T1000 (cell line): ENCODE data around the gene NPR2.

Experiments used
- DNase-seq: peaks from one replicate; lab custom pipeline; 2025; ENCODE audit warnings: mixed read lengths; lab: John Stamatoyannopoulos, UW

NPR2 gene

DNA sequence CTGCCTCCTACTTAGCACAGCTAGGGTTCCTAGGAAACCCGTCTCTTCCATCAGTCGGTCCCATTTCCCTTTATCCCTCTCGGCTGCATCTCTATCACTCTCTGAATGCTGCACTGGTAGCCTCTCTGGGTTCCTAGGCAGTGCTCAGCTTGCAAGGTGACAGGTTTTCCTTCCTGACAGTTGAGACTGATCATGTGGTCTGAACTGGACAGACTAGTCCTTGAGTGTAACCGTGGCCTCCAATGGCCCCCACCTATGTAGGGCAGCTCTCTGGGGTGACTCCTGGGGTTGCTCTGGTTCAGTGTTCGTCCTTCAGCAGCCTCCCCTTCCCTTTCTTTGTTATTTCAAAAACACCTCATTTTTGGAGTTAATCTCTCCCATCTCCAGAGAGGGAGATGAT, 41.4 kb downstream of the NPR2 start:
- DNase-seq, result no peak

DNA sequence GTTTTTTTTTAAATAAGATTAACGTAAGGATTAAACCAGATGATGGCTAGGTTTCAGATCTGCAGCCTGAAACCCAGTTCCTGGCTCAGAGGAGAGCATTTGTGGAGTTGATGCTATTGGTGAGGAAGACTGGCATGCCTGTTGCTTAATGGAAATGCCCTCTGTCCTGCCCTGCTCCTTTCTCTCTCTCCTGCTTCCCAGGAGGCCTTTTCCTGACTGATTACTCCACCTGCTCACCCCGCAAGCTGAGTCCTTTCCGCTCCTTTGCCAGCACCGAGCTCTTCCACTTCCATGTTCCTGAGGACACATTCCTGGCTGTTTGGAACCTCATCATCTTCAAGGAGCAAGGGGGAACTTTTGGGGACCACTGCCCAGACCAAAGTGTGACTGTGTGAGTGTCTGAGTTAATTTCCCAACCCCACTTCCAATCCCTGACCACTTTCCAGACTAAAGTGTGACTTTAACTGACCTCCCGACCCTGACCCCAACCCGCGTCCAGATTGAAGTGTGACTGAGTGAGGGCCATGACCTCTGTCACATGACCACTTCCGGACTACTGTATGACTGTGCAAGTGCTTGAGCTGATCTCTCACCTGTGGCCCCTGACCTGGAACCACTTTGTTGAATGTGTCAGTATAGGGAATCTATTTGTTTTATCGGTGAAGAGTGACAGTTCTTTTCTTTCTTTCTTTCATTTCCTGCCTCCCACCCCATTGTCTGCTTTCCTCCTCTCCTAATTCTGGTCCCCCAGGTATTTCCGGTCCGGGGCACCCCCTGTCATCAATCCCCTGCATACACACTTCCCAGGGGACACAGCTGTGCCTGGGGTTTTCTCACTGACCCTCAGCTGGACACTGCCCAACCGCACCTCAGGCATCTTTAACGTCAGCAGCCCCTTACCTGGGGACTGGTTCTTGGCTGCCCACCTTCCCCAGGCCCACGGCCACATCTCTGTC, 43.1 kb downstream of the NPR2 start:
- no peak for DNase-seq

DNA sequence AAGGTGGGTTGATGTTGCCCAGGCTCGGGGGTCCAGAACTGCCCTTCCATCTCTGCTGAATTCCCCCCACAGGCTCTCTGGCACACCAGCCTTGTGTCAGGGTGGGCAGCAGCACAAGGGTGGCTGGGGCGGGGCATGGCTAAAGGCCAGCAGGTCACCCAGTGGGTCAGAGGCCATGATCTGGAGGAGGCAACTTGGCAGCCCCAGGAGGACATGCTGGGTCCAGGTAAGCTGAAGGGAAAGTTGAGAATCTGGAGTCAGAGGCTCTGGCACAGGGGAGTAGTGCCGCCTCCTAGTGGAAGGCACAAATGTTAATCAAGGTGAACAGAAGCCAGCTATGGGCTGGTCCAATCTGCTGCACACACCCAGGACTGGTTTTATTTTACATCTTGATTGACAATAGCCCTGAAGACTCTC, 43.8 kb downstream of the NPR2 start:
- DNase-seq, result no peak

DNA sequence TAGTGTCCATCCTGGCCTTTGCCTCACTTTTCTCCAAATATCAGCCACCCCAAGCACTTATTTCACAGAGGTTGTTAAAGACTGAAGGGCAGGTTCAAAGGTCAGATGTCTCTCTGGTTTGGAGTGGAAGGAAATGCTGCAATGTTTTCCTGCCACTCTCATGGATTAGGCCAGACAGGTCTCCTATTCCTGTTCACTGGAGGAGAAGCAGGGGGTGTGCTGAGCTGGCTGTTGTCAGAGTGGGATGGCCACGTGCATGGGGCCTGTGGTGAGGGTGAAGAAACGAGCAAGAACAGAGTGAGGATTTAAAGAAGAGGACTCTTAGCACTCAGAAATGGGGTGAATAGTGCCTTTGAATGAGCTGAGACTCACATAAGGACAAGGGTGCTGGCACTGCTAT, 44.4 kb downstream of the NPR2 start:
- DNase-seq, result no peak

DNA sequence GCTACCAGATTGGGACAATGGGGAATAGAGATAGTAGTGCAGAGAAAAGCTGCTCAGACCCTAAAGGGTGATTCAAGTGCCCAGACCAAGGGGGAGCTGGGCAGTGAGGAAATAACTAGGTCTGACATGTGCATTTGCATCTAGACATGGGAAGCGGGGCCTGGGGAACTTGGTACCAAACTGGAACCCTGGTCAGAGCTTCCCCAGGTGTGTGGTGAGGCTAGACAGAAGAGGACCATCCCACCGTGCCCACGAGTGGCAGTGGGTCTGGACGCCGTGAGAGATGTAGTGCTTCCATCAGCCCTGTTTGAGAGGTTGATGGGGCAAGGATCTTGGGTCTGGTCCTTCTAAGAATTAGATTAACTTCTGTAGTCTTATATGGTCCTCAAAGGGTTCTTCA, 45.2 kb downstream of the NPR2 start:
- DNase-seq, result no peak

DNA sequence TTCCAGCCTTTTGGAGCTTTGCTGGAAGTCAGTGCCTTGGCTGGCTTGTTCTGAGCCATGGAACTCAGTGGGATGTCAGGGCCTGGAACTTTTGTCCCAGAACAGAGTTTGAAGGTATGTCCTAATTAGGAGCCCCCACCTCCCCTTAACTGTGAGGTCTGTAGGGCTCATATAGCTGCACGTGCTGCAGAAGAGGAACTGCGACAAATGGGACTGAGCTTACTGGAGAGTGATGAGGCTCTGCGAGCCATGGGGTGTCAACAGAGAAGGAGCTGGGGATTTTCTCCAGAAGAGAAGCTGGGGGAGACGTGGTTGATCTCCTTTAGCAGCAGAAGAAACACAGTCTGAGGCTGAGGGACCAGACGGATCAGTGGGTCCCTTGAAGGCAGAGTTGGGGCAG, 48.5 kb downstream of the NPR2 start:
- DNase-seq, result no peak

DNA sequence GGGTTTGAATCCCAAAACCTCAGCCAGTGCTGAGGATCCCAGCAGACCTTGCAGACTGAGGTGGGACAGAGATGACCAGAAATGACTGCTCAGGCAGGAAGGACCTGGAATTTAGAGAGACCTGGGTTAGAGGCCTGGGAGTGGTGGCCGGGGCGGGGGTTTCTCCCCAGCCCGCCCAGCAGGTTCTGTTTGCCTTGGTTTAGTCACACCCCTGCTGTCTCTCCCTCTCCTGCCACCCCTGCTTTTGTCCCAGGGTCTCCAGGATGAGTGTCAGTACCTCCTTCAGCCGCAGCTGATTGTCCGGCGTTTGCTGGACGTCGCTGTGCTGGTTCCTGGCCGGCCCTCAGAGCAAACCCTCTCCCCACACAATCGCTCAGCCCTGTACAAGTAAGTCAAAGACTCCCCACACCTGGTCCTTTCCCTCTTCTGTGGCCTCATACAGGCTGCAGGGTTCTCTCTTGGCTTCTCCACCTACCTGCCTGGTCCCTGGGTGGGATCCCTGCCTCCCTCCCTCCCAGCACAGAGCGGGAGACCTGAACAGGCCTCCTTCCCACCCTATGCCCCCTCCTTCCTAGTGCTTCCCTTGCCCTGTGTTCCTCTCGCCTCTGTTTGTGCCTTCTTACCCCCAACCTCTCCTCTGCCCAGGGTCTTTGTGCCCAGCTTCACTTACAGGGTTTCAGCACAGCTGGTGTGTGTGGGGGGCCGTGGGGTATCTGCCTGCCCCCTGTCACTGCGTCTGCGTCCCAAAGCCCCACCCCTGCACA, 49.7 kb downstream of the NPR2 start:
- DNase-seq, result no peak

DNA sequence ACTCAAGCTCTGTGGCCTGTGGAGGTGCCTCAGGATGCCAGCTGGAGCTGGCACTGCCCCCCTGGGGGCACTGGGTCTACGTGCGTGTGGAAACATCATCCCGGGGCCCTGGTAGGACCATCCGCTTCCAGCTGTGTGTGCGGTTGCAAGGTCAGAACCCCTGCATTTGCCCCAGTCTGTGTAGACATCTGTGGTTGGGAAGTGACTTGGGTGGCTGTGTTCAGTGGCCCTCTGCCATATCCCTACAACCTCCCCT, 50.2 kb downstream of the NPR2 start:
- no peak for DNase-seq

DNA sequence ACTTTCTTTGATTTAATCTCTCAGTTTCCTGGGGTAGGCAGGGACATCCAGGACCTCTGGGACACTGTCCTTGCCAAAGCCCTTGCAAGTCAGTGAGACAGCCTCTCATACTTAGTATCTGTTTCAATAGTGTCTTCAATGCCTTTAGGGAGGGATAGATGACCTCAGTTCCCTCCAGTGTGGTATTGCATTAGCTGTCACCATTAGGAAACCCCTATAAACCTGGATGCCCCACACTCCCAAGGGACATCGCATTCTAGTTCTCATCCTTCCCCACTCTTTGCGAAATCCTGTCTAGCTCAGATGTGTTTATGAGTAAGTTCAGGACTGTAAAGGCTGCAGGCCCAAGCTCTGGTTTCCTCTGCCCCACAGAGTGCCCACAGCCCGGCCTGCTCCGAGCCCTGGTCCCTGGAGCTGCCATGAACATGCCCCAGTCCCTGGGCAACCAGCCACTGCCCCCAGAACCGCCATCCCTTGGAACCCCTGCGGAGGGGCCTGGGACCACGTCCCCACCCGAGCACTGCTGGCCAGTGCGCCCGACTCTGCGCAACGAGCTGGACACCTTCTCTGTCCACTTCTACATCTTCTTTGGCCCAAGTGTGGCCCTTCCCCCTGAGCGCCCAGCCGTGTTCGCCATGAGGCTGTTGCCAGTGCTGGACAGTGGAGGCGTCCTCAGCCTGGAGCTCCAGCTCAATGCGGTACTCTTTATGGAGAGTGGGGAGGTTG, 50.8 kb downstream of the NPR2 start:
- DNase-seq, result no peak

DNA sequence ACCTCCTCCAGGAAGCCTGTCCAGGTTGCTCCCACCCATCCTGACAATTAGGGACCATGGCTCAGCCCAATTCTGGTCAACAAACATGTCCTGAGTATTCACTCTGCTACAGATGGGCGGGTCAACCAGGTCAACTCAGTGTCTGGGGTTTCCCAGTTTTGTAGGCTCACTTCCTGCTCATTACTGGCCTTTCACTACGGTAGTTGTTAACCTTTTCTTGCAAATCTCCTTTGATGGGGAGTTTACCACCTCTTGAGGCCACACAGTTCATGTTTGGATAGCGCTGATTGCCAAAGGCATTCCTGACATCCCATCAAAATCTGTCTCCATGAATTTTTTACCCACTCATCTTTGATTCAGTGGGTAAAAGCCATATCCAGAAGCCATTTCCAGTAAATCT, 51.4 kb downstream of the NPR2 start:
- no peak for DNase-seq

DNA sequence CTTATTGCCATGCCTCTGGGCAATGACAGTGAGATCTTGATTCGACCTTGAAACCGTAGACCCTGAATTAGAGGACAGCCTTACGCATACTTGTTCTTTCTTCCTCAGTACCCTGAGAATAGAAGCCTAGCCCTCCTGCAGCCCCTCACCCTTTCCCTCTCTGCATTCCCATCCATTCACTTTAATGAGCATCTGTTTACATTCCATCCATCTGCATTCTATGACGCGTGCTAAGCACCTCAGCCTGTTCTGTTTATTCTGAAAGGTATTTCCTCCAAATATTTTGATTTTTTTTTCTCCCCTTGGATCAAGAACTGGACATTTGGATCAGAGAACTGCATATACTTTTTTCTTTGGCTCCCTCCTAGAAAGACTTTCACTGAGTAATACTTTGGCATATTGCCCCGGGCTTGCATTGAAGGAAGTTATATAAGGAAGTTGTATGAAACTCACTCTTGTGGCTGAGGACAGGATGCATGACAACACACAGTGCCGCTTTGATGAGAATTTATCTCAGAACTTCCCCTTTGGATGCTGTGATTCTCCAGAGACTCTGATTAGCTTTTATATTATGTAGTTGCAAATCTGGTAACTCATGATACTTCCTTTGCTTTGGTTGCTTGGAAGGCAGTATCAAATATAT, 53.4 kb downstream of the NPR2 start:
- DNase-seq, result no peak

DNA sequence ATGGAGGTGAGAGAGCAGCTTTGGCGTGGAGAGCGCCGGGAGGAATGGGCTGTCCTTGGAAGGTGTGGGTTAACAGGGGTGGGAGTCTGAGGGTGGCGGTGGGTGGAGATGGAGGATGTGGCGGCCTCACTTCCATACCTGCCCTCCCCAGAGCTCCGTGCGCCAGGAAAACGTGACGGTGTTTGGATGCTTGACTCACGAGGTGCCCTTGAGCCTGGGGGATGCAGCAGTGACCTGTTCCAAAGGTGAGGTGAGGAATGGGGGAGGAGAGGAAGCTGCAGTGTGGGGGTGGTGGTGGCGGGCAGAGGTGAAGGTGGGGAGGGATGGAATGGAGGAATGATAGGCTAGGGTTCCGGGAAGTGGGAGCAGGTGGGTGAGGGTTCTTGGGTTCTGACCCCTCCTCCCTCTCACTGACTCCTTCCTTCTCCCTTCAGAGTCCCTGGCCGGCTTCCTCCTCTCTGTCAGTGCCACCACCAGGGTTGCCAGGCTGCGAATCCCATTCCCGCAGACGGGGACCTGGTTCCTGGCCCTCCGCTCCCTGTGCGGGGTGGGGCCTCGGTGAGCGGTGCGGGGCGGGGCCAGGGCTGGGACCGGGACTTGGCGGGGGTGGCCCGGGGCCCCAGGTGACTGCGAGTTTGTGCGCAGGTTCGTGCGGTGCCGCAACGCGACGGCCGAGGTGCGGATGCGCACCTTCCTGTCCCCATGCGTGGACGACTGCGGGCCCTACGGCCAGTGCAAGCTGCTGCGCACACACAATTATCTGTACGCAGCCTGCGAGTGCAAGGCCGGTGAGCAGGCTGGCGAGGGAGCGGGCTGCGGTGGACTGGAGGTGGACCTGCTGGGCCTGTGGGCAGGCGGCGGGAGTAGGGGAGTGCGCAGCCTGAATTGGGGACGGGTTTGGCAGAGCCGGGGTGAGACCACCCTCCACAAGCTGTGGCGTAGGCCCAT, 54.7 kb downstream of the NPR2 start:
- no peak for DNase-seq

DNA sequence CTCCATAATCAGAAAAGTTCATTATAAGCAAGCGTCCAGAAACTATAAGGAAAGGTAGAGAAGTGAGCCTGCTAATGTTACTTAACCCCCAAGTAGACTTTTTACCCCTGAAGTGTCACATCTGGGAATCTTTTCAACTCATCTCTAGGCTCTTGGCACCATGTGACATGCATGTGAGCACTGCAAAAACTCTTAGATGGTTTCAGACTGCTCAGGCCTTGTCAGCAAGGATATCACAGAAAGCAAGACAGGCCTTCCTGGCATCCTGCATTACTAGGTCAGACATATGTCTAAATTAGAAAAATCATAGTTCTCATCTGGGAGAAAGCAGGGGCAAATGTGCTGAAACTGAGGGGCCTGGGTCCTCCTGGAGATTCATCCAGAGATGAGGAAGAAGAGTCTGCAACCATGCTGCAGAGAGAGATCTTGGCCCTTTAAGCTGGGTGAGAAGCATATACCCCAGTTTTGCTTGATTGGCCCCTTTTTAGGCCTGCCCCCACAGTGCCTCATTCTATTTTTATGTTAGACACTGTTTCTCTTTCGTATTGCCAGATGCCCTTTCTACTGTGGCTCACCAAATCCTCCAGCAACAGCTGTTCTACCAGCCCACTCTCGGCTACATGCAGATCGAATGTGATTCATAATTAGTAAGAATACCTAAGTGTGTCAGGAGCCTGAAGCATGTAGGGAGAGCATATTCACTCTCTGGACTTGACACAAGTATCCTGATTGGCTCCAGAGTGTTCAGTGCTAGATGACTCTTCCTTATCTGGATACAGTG, 56.6 kb downstream of the NPR2 start:
- no peak for DNase-seq

DNA sequence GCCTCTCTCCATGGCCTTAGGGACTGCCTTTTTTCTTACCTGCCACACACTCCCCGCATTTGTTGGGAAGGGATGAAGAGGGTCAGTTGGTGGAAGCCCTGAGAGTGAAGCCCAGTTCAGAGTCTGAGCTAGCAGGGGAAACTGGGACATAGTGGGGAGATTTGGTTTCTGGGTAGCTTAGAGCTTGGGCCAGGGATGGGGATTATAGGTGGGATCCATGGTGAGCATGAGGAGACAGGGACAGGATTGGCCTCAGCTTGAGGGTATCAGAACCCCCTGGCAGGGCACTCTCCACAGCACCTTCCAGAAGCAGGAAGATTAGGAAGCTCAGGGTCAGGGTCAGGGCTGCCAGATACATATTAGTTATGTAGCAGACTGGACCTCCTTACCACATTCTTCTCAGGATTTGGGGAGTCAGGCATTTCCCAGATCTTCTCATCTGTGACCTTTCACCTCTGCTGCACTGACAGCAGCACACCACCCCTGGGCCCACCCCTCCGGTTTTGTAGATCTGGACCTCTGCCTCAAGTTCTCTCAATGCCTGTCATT, 61.0 kb downstream of the NPR2 start:
- DNase-seq, result no peak

DNA sequence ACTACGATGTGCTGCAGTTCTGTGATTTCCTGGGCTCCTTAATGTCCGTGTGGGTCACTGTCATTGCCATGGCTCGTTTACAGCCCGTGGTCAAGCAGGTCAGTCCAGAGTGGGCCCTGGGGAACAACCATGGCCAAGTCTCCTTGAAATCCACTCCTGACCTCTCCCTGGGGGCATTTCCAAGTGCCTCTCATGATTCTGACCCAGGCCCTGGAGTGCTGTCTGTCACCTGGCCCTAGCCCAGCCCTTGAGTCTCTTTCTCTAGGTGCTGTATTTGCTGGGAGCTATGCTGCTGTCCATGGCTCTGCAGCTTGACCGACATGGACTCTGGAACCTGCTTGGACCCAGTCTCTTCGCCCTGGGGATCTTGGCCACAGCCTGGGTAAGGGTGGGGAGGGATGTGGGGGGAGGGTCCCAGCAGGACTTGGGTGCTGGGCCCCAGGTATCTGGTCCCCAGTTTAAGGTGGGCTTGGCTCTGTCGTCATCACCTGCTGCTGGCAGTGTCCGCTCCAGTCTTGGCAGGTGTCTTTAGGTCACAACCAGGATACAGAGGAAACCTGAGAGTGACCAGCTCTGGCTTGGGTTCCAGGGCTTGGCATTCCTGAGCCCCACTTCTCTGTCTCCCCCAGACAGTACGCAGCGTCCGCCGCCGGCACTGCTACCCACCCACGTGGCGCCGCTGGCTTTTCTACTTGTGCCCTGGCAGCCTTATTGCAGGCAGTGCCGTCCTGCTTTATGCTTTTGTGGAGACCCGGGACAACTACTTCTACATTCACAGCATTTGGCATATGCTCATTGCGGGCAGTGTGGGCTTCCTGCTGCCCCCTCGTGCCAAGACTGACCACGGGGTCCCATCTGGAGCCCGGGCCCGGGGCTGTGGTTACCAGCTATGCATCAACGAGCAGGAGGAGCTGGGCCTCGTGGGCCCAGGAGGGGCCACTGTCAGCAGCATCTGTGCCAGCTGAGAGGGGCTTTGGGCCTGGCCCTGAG, 61.8 kb downstream of the NPR2 start:
- no peak for DNase-seq

DNA sequence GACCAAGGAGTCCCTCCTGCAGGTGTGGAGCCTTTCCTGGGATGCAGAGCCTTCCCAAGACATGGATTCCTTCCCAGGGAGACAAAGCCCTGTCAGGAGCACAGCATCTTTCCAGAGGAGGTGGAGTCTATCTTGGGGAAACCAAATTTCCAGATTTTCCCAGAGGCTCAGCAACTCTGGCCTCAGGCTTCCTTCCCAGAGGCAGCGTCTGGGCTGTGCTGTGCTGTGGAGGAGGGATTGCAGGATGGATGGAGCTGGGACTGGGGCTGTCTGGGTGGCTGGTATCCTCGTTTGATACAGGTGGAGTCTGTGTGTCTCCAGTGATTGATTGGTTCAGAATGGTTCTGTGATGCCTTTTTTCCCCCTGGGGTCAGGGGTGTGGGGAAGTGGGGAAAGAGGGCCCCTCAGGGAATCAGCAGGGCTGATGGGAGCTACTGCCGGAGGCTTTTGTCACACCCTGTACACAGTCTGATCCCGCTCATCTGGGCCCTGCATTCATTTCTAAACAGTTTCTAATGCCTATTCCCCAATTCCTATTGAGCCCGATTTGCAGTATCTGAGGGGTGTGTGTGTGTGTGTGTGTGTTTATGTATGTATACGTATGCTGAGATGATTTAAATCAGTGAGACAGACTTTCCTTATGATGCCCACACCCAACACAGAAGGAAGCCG, 62.8 kb downstream of the NPR2 start:
- no peak for DNase-seq

DNA sequence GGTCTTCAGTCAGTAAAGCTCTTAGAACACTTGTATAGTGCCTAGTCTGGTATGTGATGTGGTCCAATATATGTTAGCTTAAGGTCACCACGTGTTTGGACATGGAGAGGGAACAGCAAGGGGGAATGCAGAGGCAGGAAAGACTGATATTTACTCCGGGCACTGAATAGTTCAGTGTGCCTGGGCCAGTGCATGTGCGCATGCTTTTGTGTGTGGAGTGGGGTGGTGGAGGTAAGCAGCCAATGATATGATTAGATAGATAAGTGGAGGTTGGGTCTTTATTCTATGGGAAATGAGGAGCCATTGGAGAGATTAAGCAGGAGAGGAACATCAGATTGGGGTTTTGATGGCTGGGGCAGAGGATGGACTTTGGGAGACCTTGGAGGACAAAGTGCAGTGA, 64.8 kb downstream of the NPR2 start:
- no peak for DNase-seq

DNA sequence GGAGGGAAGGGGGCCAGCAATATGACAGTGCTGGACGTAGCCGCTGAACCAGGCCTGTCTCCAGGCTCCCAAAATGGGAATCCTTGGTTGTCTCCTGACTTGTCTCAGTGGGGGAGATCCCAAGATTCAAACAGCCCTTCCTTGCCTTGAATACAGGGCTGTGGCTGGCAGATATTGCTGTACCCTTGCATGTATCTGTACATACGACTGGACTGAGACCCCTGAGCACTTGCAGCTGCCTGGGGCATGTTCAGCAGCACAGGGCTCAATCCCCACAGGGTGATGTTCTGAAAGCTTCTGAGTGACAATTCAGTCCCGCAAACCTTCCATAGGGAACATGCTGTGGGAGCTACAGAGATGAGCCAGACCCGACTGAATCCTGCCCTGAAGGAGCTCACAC, 65.5 kb downstream of the NPR2 start:
- no peak for DNase-seq
